OCI-LY7 (cell line): Measurements from ENCODE around the gene METTL25B. TPM values are rescaled to one million over a fixed set of nuclear protein-coding genes. Genes with fewer than 3 reads are reported as not detected.

ENCODE experiments used
- BruUV-seq: library from RNA; stranded (reverse); fragments of 400-500 nt; replicated peaks from 2 replicates; lab custom pipeline; 2021; lab: Mats Ljungman, UMichigan
- CTCF ChIA-PET: fragments of 300-600 bp; sonication (Branson Sonifier 250); formaldehyde crosslinking; loops from one replicate; lab custom pipeline; 2022; ENCODE audit warnings: antibody characterized with exemption; ENCODE audit not compliant: unreplicated experiment; lab: Charles Lee
- POLR2A ChIA-PET: fragments of 300-600 bp; sonication (Branson Sonifier 250); formaldehyde crosslinking; loops from one replicate; lab custom pipeline; 2022; ENCODE audit warnings: antibody characterized with exemption; lab: Charles Lee
- DNase-seq: peaks from one replicate; pipeline ENCODE4 v3.0.0-alpha.2; 2015; ENCODE audit warnings: low spot score
- H2AFZ ChIP-seq: fragments of 200-600 bp; sonication (generic), shearing (Covaris generic); 2 replicates; pipeline ENCODE4 v1.6.1; 2014; ENCODE audit warnings: mild to moderate bottlenecking, antibody characterized with exemption, low read length, moderate library complexity
- H3K27ac ChIP-seq: fragments of 200-600 bp; sonication (generic); 2 replicates; pipeline ENCODE4 v1.5.1; 2014; ENCODE audit warnings: mixed run types, low read depth, mild to moderate bottlenecking, moderate library complexity, low read length, inconsistent platforms; ENCODE audit not compliant: poor library complexity, severe bottlenecking
- H3K36me3 ChIP-seq: fragments of 200-600 bp; sonication (generic); 2 replicates; pipeline ENCODE4 v1.6.1; 2014; ENCODE audit warnings: mild to moderate bottlenecking, antibody characterized with exemption, low read length, moderate library complexity, mixed read lengths; ENCODE audit not compliant: insufficient read depth
- H3K4me1 ChIP-seq: fragments of 200-600 bp; sonication (generic); 2 replicates; pipeline ENCODE4 v1.5.1; 2014; ENCODE audit warnings: mild to moderate bottlenecking, low read length; ENCODE audit not compliant: insufficient read depth, poor library complexity, severe bottlenecking
- H3K4me2 ChIP-seq: fragments of 200-600 bp; sonication (generic); 2 replicates; pipeline ENCODE4 v1.6.1; 2014; ENCODE audit warnings: mild to moderate bottlenecking, low read length
- H3K4me3 ChIP-seq: fragments of 200-600 bp; sonication (generic); 2 replicates; pipeline ENCODE4 v1.5.1; 2014; ENCODE audit warnings: mild to moderate bottlenecking, low read depth, low read length; ENCODE audit not compliant: poor library complexity, severe bottlenecking
- H3K79me2 ChIP-seq: fragments of 200-600 bp; sonication (generic); 2 replicates; pipeline ENCODE4 v1.6.1; 2016; ENCODE audit warnings: low read depth, mild to moderate bottlenecking, low read length, moderate library complexity, mixed read lengths; ENCODE audit not compliant: insufficient read depth
- H3K9me2 ChIP-seq: fragments of 200-600 bp; sonication (generic); 2 replicates; pipeline ENCODE4 v1.6.1; 2016; ENCODE audit warnings: mild to moderate bottlenecking, low read length, mixed read lengths; ENCODE audit not compliant: insufficient read depth
- H3K9me3 ChIP-seq: fragments of 200-600 bp; sonication (generic); 2 replicates; pipeline ENCODE4 v1.6.1; 2014; ENCODE audit warnings: mild to moderate bottlenecking, mixed run types, low read length, mixed read lengths
- H4K20me1 ChIP-seq: fragments of 200-600 bp; sonication (generic); 2 replicates; pipeline ENCODE4 v1.6.1; 2014; ENCODE audit warnings: mild to moderate bottlenecking, antibody characterized with exemption, low read length, moderate library complexity, mixed read lengths; ENCODE audit not compliant: insufficient read depth
- CTCF ChIP-seq: fragments of 200-600 bp; sonication (generic); conservative IDR thresholded peaks from 2 replicates; pipeline ENCODE4 v1.5.1; 2014; ENCODE audit warnings: mild to moderate bottlenecking, antibody characterized with exemption, low read length, moderate library complexity, mixed read lengths
- EZH2phosphoT487 ChIP-seq: fragments of 200-600 bp; sonication (generic); IDR thresholded peaks from 2 replicates; pipeline ENCODE4 v1.6.1; 2018; ENCODE audit warnings: low read depth, borderline replicate concordance, mild to moderate bottlenecking, mixed run types, antibody characterized with exemption, low read length, moderate library complexity, mixed read lengths
- intact Hi-C: fragments of 100-400 bp; cut with micrococcal nuclease; formaldehyde crosslinking; loops from one replicate; pipeline ENCODE4 v1.10.0; 2022; ENCODE audit not compliant: unreplicated experiment
- total RNA-seq, 2 experiments: library from RNA; depleted of rRNA in 1 of 2; stranded (reverse); fragments of >200 nt in 1 of 2; shearing (Covaris generic) in 1 of 2; gene quantifications; 2 replicates each; pipeline ENCODE4 v1.2.3, GENCODE V29; 2014 to 2022

METTL25B gene
- total RNA-seq, 2 experiments from 2014 or later: 24.7 to 45.6 TPM

- TF ChIP-seq CTCF: no peak
- no peak for TF ChIP-seq EZH2phosphoT487
- H3K4me1 ChIP-seq: peaks cover 17% of the 10 kb centered on the region
- POLR2A ChIA-PET: interaction anchor here (1.1 kb wide), 1 partner anchor 37 kb away, joined by 3 read pairs; no protein-coding TSS in a partner anchor
- H3K4me3 ChIP-seq: no peak overlapping the region
- no peaks in the 10 kb centered on the region for H3K9me3 ChIP-seq
- no TSS peak for BruUV-seq
- H2AFZ ChIP-seq: no peak overlapping the region
- DNase-seq: no peak
- H3K27ac ChIP-seq: no peak overlapping the region
- no peaks in the 10 kb centered on the region for H3K9me2 ChIP-seq
- intact Hi-C loops: loop anchor here (1.0 to 10.0 kb wide), 5 partner anchors 16 to 200 kb away; partner anchors contain the start of gene NTRK1
- CTCF ChIA-PET: interaction anchor here (0.5 to 3.2 kb wide), 11 partner anchors 10 to 467 kb away, joined by 3 to 36 read pairs (median 4); partner anchors contain the start of genes CRABP2, ISG20L2 and MRPL24
- H3K79me2 ChIP-seq: no peaks in the 10 kb centered on the region
- no peaks in the 10 kb centered on the region for H3K36me3 ChIP-seq
- 0 out of 2 replicates have a peak overlapping the region, but pooled peaks have one; percentile 18 for H3K4me2 ChIP-seq
- H4K20me1 ChIP-seq: no peaks in the 10 kb centered on the region
Observed at GRCh38 chr1:156689953-156690674, 38.2 kb upstream of the METTL25B start.

- Histone ChIP-seq H3K79me2 (no peaks in the 10 kb centered on the region), H3K4me3 (no peak overlapping the region), H4K20me1 (no peaks in the 10 kb centered on the region), H3K27ac (no peak overlapping the region), H3K4me2 (no peak overlapping the region), H3K36me3 (no peaks in the 10 kb centered on the region), H3K9me2 (no peaks in the 10 kb centered on the region), H3K9me3 (no peaks in the 10 kb centered on the region), H3K4me1 (peaks cover 17% of the 10 kb centered on the region), H2AFZ (no peak overlapping the region)
- TF ChIP-seq EZH2phosphoT487: no peak
- TF ChIP-seq CTCF: no peak
- intact Hi-C loops: no loop called here
- CTCF ChIA-PET: interaction anchor here (1.0 to 3.2 kb wide), 2 partner anchors 18 to 35 kb away, joined by 3 to 36 read pairs; no protein-coding TSS in a partner anchor
- POLR2A ChIA-PET: no interaction called here
- DNase-seq: no peak
- BruUV-seq: no TSS peak
Observed at GRCh38 chr1:156690675-156691036, 37.6 kb upstream of the METTL25B start.

DNA sequence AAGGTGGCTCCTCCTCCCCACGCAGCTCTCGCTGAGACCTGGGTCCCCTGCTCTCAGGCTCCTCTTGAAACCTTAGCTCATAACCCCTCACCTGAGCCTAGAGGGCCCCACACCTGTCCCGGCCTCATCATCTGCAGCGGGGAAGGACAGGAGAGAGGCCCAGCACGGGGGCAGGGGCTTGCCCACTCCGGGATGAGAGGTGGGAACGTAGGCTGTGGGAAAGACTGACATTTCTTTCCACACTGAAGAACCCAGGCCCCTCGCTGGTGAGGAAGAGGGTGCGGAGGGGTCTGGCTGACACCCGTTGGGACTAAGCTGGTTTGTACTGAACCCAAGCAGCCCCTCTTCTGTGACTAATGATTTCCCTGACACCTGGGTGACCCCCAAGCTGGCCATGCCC lies 37.1 kb upstream of the METTL25B start:
- ChIA-PET POLR2A (no interaction called here), CTCF (interaction anchor here (1.0 to 3.2 kb wide), 2 partner anchors 17 to 35 kb away, joined by 3 to 36 read pairs; no protein-coding TSS in a partner anchor)
- DNase-seq: no peak
- H3K4me3 ChIP-seq: no peak overlapping the region
- no peak overlapping the region for H2AFZ ChIP-seq
- H3K27ac ChIP-seq: no peak overlapping the region
- intact Hi-C loops: no loop called here
- no peaks in the 10 kb centered on the region for H3K9me3 ChIP-seq
- H3K79me2 ChIP-seq: no peaks in the 10 kb centered on the region
- H3K9me2 ChIP-seq: no peaks in the 10 kb centered on the region
- no peak overlapping the region for H3K4me2 ChIP-seq
- no TSS peak for BruUV-seq
- no peaks in the 10 kb centered on the region for H3K36me3 ChIP-seq
- H3K4me1 ChIP-seq: peaks cover 17% of the 10 kb centered on the region
- no peak for TF ChIP-seq CTCF
- TF ChIP-seq EZH2phosphoT487: no peak
- H4K20me1 ChIP-seq: no peaks in the 10 kb centered on the region
